Skin epidermis (tissue), 12 donors: ENCODE results near the gene ZNF407.
"Not testable (repeated sequence)": the region's sequence is repeated elsewhere in the genome, so short reads cannot be mapped to it uniquely, and the experiment has no call there.

Source experiments
- H3K27ac ChIP-seq, 21 experiments: fragments of 200-600 bp; sonication (generic) in 11 of 21; one replicate each; pipeline ENCODE4 v1.5.0; 2020; ENCODE audit warnings: mild to moderate bottlenecking in 3 of 21, inconsistent platforms in 2 of 21, moderate library complexity in 2 of 21
- H3K4me3 ChIP-seq, 7 experiments: fragments of 200-600 bp; sonication (generic) in 2 of 7; one replicate each; pipeline ENCODE4 v1.5.0; 2020; ENCODE audit warnings: inconsistent platforms in 2 of 7, mild to moderate bottlenecking in 2 of 7, moderate library complexity in 1 of 7

The ZNF407 gene

GRCh38 chr18:74942319-74942910 is 344.7 kb downstream of the ZNF407 start:
- H3K27ac ChIP-seq: no peak overlapping the region
- no peak overlapping the region for H3K4me3 ChIP-seq

DNA sequence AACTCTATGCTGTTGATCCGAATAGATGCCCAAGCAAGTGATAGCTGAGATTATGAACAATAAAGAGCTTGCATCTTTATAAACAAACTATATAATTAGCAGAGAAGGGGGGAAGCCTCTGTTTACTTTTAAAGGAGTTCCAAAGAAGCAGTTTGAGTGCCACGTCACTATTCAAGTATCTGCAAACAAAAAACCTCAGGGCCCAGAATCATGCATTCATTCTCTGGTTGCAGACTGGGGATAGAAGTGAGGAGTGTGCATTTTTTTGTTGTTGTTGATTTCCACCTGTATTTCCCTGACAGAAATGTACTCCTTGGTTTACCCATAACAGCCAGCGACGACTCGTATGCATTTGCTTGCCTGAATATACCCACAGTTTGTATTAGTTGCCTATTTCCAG is 347.0 kb downstream of the ZNF407 start:
- Histone ChIP-seq H3K27ac (no peak overlapping the region), H3K4me3 (no peak overlapping the region)

- Histone ChIP-seq H3K4me3 (no peak overlapping the region), H3K27ac (no peak overlapping the region)
Observed at GRCh38 chr18:74945774-74946545, 348.3 kb downstream of the ZNF407 start.

GRCh38 chr18:74946646-74947375 is 349.1 kb downstream of the ZNF407 start:
- Histone ChIP-seq H3K4me3 (no peak overlapping the region), H3K27ac (no peak overlapping the region)

GRCh38 chr18:74947417-74947816 is 349.7 kb downstream of the ZNF407 start:
- no peak overlapping the region for H3K27ac ChIP-seq
- H3K4me3 ChIP-seq: no peak overlapping the region

DNA sequence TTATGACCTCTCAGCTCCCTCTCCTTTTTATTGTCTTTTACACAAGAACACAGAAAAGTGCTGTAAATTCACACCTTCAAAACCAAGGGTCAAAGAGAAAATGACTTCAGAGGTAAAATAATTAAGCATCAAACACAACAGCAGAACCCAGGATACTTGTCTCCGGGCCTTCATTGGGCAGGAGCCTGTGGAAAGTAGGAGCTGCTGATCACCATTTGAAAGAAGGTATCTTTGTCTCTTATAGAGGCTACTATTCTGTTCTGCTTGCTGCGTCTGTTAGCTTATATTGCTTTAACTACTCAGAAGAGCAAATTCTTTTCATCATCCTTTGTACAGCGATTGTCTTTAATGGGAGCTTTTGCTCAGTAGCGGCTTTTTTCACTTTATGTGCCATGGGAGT is 350.2 kb downstream of the ZNF407 start:
- H3K4me3 ChIP-seq: no peak overlapping the region
- no peak overlapping the region for H3K27ac ChIP-seq

- H3K4me3 ChIP-seq: no peak overlapping the region
Observed at GRCh38 chr18:74949611-74950010, 351.9 kb downstream of the ZNF407 start.

GRCh38 chr18:74950479-74950878 is 352.8 kb downstream of the ZNF407 start:
- peak overlapping the region in 7 of 21 experiments; percentile 9 to 52 (median 28) for H3K27ac ChIP-seq
- no peak overlapping the region for H3K4me3 ChIP-seq

More at GRCh38 chr18:74949611-74950010, 351.9 kb downstream of the ZNF407 start:
- peak overlapping the region in 1 of 21 experiments; percentile 50 for H3K27ac ChIP-seq

DNA sequence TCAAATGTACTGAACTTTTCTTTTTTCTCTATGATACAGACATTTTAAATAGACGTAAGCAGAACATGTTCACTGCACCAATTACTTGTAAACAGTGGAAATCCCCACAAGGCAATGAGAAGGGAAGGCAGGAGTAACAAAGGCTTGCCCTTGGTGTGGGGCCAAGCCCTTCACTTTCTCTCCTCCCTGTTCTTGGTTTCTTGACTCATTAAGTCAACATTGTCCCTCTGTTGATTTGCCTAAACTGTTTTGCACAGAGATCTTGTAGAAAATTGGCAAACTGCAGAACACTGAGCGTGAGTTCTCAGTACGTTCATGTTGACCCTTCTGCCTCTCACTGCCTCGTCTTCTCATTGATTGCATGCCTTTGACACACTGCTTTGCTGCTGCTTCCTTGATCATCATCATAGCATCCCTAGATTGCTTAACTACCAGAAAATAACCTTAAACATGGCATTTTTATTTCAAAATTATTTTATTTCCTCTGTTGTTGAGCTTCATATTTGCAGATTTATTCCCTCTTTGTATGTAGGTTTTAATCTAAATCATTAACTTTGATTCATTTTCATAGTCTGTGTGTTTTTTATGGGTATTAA is 353.6 kb downstream of the ZNF407 start:
- peak overlapping the region in 6 of 21 experiments; percentile 9 to 52 (median 26) for H3K27ac ChIP-seq
- no peak overlapping the region for H3K4me3 ChIP-seq

GRCh38 chr18:74957588-74958224 is 360.0 kb downstream of the ZNF407 start:
- no peak overlapping the region for H3K4me3 ChIP-seq

DNA sequence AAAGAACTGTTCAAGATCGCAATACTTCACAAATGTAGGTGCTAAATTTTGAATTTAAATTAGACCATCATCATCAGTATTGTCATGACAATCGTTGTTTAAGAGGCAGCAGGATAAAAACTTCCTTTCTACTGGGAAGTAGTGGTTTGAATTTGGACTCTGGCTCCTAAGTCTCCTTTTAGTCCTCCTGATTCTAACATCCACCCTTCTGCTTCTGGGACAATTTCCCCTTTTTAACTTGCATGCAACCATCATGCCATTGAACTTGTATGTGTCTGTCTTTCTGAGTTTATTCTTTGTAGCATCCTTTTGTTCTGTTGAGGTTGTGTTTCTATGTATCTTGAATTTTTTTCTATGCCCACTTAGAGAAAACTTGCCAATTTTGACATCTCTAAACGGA is 361.5 kb downstream of the ZNF407 start:
- H3K27ac ChIP-seq: no peak overlapping the region
- no peak overlapping the region for H3K4me3 ChIP-seq

More at GRCh38 chr18:74957588-74958224, 360.0 kb downstream of the ZNF407 start:
- H3K27ac ChIP-seq: no peak overlapping the region

GRCh38 chr18:74961596-74961995 is 363.9 kb downstream of the ZNF407 start:
- Histone ChIP-seq H3K4me3 (no peak overlapping the region), H3K27ac (no peak overlapping the region)

- H3K27ac ChIP-seq: no peak overlapping the region
- no peak overlapping the region for H3K4me3 ChIP-seq
Observed at GRCh38 chr18:74963820-74964446, 366.3 kb downstream of the ZNF407 start.

- Histone ChIP-seq H3K4me3 (no peak overlapping the region), H3K27ac (no peak overlapping the region)
Observed at GRCh38 chr18:74965682-74966081, 368.0 kb downstream of the ZNF407 start.

DNA sequence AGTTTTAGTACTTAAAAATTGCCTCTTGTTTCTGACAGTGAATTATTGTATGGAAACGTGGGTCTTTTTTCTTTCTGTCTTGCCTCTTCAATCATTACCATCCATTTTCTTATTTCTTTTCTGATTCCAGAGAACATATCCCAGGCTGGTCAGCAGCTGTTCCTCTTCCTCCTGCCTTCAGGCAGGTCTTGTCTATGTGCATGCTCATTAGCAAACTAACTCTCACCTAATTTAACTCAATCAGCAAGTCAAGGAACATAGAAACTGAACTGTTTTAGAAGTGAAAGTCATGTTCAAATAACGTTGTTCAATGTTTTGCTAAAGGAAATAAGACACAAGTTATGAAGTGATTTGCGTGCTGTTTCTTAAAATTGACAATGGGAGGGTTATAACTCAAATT is 369.8 kb downstream of the ZNF407 start:
- Histone ChIP-seq H3K27ac (no peak overlapping the region), H3K4me3 (no peak overlapping the region)

- H3K4me3 ChIP-seq: no peak overlapping the region
- H3K27ac ChIP-seq: no peak overlapping the region
Observed at GRCh38 chr18:74967979-74968378, 370.3 kb downstream of the ZNF407 start.

GRCh38 chr18:74971358-74971757 is 373.7 kb downstream of the ZNF407 start:
- not testable (repeated sequence) for H3K4me3 ChIP-seq, H3K27ac ChIP-seq

- H3K27ac ChIP-seq: not testable (repeated sequence)
Observed at GRCh38 chr18:74971776-74972175, 374.1 kb downstream of the ZNF407 start.

GRCh38 chr18:74972354-74972753 is 374.7 kb downstream of the ZNF407 start:
- Histone ChIP-seq H3K4me3 (no peak overlapping the region), H3K27ac (no peak overlapping the region)

More at GRCh38 chr18:74971776-74972175, 374.1 kb downstream of the ZNF407 start:
- not testable (repeated sequence) for H3K4me3 ChIP-seq
